Ecto neural progenitor cell (in vitro differentiated cells): ENCODE measurements around the gene SNX6.
"Not testable (repeated sequence)": the region's sequence is repeated elsewhere in the genome, so short reads cannot be mapped to it uniquely, and the experiment has no call there.

ENCODE experiments used
- DNase-seq: peaks from one replicate; pipeline ENCODE4 v3.0.0-alpha.2; 2018; ENCODE audit warnings: low spot score

SNX6 gene

DNA sequence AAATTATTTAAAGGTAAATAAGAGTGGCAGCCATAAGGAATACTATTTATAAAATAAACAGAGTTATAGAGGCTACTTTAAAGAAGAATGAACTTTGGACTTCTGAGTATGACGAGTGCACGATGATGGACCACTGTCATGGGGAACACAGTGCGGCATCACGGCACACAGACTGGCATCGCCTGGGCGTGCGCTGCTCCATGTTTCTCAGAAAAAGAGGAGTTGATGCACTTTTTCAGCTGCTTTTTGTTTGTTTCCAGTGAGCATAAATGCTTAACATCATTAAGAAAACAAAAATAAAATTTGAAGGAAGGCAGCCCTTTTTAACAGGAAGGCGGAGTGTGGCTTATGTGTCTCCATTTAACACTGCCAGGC, 67.2 kb downstream of the SNX6 start:
- DNase-seq, result no peak

DNA sequence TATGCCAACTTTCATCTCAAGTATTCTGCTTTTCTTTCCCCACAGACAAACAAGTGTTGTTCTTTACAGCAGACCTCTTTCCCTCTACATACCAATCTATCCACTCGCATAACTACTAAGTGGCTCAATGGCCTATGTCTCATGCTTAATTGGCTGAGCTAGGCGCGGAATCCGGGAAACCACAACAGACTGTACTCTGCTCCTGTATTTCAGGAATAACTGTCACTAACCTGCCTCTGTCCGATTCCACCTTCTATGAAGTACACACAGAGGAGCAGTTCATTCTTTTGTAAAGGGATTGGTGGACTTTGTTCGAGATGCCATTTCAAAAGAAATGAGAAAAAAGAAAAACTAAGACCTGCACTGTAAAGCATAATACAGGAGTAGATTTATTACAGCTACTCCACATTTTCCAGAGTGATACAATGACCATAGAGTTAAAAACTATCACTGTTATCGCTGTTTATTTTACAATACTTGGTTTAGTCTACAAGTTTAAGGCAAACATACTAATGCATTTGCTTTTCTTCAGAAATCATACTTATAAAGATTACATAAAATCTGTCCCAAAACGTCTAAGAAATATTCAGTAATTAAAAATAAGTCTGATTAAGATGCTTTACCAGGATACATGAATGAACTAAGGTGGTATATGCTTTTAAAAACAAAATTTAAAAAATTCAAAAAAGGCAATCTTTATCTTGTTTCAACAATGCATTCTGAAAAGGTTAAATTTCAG, 67.7 kb downstream of the SNX6 start:
- not testable (repeated sequence) for DNase-seq

DNA sequence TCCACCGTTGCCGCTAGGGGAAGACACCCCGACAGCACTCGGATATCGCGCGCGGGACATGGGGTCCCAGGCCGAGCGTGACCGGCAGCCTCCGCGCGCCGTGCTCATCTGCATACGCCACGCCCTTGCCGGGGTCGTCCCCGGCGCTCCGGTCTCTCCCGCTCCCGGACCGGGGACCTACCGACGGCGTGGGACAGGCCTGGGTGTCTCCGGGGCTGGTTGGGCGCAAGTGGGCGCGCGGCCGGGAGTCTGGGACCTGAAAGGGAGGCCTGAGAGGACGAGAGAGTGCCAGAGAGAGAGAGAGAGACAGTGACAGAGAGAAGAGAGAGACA, 73.5 kb downstream of the SNX6 start:
- not testable (repeated sequence) for DNase-seq

DNA sequence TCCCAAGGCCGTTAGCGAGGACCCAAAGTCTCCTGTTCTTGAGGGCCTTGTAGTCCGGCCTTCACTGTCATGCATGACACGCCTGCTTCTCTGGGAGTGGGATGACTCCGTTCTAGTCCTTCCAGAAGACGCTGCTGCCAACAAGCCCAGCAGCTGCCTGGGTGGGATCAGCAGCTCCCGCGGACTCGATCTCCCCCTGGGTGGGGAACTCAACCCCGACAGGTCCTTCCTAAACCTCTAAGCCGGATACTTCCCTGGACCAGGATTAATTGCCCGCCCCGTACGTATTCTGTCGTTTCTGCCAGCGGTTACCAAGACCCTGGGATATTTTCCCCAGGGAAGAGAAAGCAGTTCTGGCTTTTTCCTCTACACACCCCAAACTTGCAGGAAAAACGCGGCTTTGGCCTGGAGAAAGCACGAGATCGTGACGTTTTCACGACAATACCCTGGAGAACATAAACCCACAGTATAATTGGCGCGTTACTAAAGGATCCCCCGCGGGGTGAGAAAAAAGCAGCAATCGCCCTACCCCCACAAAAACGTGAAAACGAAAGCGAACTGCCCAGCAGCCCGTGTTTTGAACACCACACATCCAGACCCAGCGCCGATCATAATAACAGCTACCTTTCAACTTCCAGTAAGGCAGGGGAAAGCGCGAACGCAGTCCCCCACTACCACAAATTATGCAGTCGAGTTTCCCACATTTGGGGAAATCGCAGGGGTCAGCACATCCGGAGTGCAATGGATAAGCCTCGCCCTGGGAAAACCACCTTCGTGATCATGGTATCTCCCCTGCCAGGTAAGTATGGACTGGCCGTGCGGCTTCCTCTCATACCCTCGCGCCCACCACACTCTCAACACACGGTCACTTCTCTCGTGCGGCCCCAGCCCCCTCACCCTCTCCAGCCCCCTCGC, 74.1 kb downstream of the SNX6 start:
- DNase-seq, result not testable (repeated sequence)

DNA sequence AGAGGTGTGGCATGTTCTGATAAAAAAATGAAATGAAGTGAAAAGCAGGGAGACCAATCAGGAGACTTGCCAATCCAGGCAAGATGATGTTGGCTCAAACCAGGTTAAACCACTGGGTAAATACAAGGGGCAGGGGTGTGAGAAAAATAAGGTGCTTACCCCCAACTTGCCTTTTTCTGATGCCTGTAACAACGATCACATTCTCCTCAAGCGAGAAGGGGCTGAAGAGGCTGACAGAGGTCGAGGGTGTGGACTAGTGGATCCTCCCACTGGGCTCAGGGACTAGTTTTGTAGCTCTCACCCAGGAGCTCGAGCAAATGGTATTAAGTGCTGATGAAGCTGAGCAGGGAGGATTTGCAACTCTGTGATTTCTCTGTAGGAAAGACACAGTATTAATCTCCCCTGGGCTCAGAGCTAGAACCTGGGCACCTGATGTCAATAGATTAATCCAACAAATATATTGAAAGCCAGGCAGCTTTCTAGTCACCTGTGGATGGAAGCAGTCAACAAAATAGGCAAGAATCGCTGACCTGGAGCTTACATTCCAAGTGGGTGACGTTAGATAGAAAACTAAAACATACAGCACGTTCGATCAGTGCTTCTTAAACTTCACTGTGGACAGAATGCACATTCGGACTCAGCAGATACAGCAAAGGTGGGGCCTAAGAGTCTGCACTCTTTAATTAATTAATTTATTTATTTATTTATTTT, 75.3 kb downstream of the SNX6 start:
- DNase-seq, result peak; percentile 48

DNA sequence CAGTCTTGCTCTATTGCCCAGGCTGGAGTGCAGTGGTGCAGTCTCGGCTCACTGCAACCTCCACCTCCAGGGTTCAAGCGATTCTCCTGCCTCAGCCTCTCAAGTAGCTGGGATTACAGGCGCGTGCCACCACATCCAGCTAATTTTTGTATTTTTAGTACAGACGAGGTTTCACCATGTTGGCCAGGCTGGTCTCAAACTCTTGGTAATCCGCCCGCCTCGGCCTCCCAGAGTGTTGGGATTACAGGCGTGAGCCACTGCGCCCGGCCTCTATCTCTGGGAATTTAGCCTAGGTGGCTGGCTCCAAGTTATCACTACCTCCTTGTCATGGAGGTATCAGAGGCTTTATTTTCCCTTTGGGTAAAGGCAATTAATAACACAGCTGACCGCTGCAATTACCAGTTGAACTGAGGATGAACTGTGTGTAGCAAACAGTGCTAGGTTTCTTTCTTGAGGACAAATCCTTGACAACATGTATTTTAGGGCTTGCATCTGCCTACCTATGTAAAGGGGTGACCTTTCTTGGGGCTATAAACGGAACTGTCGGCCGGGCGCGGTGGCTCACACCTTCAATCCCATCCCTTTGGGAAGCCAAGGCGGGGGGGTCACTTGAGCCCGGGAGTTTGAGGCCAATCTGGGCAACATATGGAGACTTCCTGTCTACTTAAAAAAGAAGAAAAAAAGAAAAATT, 80.5 kb downstream of the SNX6 start:
- not testable (repeated sequence) for DNase-seq

DNA sequence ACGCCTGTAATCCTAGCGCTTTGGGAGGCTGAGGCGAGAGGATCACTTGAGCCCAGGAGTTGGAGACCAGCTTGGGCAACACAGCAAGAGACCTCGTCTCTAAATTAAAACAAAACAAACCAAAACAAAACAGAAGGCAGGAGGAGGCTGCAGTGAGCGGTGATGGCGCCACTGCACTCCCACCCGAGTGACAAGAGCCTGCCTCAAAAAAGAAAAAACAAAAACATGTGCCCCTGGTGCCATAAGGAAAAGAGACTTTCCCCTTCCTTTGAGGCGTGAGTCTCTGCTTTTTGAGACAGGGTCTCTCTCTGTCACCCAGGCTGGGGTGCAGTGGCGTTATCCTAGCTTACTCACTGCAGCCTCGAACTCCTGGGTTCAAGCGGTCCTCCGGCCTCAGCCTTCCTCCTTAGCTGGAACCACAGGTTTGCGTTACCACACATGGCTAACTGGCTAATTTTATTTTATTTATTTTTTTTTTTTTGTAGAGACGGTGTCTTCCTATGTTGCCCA, 81.4 kb downstream of the SNX6 start:
- DNase-seq, result no peak

DNA sequence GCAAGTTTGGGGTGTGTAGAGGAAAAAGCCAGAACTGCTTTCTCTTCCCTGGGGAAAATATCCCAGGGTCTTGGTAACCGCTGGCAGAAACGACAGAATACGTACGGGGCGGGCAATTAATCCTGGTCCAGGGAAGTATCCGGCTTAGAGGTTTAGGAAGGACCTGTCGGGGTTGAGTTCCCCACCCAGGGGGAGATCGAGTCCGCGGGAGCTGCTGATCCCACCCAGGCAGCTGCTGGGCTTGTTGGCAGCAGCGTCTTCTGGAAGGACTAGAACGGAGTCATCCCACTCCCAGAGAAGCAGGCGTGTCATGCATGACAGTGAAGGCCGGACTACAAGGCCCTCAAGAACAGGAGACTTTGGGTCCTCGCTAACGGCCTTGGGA, 82.8 kb downstream of the SNX6 start:
- DNase-seq, result not testable (repeated sequence)

DNA sequence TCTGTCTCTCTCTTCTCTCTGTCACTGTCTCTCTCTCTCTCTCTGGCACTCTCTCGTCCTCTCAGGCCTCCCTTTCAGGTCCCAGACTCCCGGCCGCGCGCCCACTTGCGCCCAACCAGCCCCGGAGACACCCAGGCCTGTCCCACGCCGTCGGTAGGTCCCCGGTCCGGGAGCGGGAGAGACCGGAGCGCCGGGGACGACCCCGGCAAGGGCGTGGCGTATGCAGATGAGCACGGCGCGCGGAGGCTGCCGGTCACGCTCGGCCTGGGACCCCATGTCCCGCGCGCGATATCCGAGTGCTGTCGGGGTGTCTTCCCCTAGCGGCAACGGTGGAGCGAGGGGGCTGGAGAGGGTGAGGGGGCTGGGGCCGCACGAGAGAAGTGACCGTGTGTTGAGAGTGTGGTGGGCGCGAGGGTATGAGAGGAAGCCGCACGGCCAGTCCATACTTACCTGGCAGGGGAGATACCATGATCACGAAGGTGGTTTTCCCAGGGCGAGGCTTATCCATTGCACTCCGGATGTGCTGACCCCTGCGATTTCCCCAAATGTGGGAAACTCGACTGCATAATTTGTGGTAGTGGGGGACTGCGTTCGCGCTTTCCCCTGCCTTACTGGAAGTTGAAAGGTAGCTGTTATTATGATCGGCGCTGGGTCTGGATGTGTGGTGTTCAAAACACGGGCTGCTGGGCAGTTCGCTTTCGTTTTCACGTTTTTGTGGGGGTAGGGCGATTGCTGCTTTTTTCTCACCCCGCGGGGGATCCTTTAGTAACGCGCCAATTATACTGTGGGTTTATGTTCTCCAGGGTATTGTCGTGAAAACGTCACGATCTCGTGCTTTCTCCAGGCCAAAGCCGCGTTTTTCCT, 83.4 kb downstream of the SNX6 start:
- not testable (repeated sequence) for DNase-seq

DNA sequence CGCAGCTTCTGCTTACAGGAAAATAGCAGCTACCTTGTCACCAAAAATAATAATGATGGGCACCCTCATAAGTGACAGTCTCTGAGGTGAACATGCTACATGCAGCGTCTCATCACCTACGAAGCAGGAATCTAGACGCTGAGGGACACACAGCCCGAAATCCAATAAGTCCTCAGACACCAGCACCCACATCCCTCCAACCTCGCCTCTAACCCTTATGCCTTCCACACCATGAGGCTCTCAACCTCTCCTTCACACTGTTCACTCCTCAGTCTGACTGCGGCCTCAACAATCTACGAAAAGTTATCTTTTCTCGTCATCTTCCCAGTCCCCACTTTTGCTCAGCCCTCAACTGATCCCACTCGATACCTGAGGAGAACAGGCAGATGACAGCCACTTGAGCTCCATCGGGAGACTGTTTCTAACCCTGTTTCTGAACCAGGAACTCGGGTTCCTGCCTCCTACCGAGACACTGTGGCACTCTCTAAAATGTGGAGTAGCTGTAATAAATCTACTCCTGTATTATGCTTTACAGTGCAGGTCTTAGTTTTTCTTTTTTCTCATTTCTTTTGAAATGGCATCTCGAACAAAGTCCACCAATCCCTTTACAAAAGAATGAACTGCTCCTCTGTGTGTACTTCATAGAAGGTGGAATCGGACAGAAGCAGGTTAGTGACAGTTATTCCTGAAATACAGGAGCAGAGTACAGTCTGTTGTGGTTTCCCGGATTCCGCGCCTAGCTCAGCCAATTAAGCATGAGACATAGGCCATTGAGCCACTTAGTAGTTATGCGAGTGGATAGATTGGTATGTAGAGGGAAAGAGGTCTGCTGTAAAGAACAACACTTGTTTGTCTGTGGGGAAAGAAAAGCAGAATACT, 89.5 kb downstream of the SNX6 start:
- DNase-seq, result peak; percentile 41

DNA sequence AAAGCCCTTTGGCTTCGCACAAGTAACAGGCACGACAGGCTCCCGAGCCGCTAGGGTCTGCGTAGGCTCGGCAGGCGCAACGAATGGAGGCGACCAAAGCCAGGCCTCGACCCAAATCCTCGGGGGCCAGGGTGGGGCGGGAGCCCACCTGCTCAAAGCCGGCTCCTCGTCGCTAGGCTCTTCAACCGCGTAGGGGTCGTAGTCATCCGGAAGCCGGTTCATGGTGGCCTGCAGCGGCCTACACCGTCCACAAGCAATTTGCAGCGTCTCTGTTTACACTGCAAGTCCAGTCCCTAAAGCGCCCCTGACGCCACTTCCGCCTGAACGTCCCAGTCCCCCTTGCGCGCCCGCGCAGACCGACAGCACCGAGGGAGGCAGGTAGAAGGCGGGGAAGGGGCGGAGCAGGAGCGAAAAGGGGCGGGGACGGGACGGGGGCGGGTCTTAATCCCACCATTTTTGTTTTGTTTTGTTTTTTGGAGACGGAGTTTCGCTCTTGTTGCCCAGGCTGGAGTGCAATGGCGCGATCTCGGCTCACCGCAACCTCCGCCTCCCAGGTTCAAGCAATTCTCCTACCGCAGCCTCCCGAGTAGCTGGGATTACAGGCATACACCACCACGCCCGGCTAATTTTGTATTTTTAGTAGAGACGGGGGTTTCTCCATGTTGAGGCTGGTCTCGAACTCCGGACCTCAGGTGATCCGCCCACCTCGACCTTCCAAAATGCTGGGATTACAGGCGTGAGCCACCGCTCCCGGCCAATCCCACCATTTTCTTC, 90.4 kb downstream of the SNX6 start, which contains the start of gene EAPP:
Gene EAPP (minus strand): TSS at position 295 of the 774 bp plus-strand sequence. CDS start 73 bp downstream, at position 222.
- DNase-seq, result peak; percentile 98

DNA sequence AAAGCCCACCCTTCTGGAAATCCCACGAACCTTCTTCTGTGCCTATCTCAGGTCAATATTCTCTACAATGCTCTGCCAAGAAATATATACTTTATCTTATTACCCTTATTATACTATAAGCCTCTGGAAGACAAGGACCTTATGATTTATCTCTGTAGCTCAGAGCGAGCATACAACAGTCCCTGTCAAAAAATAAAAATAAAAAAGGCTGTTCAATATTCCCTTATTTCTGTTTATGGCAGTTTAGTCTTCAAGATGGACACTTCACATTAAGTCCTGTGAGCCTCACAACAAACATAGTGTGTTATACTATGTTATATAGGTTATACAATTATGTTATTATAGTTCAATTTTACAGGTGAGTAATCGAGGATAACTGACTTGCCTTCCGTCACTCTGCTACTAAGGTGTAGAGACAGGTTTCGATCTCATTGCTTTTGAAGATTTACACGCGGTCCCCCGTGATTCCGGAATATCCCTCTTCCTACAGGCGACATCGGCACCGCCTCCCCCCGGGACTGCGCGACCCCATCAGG, 91.0 kb downstream of the SNX6 start:
- DNase-seq, result no peak

DNA sequence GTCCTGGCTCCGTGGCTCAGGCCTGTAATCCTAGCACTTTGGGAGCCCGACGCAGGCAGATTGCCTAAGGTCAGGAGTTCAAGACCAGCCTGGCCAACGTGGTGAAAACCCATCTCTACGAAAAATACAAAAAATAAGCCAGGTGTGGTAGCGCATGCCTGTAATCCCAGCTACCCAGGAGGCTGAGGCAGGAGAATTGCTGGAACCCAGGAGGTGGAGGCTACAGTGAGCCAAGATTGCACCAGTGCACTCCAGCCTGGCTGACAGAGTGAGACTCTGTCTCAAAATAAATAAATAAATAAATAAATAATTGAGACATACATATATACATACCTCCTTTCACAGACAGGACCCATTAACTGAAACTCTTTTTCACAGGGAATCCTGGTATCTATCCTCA, 91.9 kb downstream of the SNX6 start:
- not testable (repeated sequence) for DNase-seq

DNA sequence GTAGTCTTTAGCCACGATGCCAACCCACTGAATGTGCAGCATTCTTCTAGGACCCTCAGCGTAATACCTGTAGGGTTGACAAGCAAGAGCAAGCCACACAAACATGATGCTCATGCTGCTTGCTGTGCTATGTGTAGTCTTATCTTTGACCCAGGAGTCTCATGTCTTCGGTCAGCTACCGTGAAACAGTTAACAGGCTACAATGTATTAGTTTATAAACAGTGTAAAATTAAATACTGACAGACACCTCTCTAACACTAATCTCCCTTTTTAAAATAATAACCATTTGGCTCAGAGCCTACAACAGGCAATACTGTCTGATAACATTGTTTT, 92.3 kb downstream of the SNX6 start:
- no peak for DNase-seq

DNA sequence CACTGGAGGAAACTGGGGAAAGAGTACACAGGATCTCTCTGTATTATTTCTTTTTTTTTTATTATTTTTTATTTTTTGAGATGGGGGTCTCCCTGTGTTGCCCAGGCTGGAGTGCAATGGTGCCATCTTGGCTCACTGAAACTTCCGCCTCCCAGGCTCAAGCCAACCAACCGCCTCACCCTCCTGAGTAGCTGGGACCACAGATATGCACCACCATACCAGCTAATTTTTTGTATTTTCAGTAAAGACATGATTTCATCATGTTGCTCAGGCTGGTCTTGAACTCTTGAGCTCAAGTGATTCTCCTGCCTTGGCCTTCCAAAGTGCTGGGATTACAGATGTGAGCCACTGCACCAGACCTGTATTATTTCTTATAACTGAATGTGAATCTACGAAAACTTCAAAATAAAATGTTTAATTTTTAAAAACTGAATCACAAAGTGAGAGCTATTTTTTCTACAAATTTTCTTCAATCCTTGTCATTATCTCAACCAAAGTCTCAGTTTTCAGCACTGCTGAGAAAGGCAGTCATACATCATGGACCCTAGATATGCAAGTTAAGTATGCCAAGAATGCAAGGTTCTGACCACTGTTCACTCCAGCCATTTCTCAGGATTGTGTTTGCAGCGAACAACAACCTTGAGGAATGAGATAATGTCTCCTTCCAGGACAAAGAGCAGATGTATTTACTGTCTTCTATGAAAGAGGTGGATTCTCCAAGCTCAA, 92.8 kb downstream of the SNX6 start:
- DNase-seq, result no peak

DNA sequence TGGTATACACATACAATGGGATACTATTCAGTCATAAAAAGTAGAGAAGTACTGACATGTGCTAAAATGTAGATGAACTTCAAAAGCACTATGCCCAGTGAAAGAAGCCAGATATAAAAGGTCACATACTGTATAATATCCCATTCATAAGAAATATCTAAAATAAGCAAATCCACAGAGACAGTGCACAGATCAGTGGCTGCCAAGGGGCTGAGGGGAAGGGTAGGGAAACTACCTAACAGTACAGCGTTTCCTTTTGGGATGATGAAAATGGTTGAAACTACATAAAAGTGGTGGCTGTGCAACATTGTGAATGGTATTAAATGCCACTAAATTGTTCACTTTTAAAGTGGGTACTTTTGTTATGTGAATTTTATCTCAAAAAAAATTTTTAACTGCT, 102.4 kb downstream of the SNX6 start:
- no peak for DNase-seq

DNA sequence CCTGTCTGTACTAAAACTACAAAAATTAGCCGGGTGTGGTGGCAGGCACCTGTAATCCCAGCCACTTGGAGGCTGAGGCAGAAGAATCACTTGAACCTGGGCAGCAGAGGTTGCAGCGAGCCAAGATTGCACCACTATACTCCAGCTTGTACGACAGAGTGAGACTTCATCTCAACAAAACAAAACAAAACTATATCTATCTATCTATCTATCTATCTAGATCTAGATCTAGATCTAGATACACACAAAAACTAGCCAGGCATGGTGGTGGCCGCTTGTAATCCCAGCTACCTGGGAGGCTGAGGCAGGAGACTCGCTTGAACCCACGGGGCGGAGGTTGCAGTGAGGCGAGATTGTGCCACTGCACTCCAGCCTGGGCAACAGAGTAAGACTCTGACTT, 105.7 kb downstream of the SNX6 start:
- DNase-seq, result not testable (repeated sequence)

DNA sequence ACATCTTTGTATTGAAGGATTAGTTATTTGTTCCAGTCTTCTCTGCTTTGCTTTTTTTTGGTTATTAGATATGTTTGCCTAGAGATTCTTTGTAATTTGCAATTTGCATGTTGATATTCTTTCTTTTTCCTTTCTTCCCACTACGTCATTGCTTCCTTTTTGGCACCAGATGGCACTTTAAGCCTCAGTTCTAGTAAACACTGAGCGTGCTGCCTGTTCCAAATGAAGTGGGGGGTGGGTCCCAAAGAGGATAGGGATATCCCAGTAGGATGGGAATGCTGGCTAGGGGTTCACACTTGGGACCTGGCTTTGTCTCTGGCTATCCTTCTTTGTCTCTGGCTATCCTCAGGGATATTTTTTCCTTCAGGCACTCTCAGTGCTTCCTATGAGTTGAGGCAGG, 107.5 kb downstream of the SNX6 start:
- DNase-seq, result no peak
